Measurements from ENCODE around the gene ASMTL. TPM values are rescaled to one million over a fixed set of nuclear protein-coding genes. Genes with fewer than 3 reads are reported as not detected.

The ASMTL gene
- total and polyA plus RNA-seq, 2 donors (not counting 1 experiment from before 2014, with no cell fraction given) = 12.9 to 19.8 TPM

GRCh38 chrX:1500701-1501624 is 48.3 kb upstream of the ASMTL start:
- no peak overlapping the region for H3K27ac ChIP-seq (ENCODE audit: insufficient read depth, low read length)
- no peak for DNase-seq (ENCODE audit: low read depth in 2 of 2)
- H2AFZ ChIP-seq (ENCODE audit: low read length) = no peak overlapping the region
- no peaks in the 10 kb centered on the region for H3K9me3 ChIP-seq (ENCODE audit: control insufficient read depth, insufficient read depth, low read depth, low read length)
- H3K4me3 ChIP-seq (replicated peaks in 1 of 4; ENCODE audit: control extremely low read depth in 1 of 4, insufficient read depth in 1 of 4, low read depth in 3 of 4, low read length in 4 of 4) = no peak overlapping the region
- no peaks in the 10 kb centered on the region for H3K36me3 ChIP-seq (ENCODE audit: control insufficient read depth, insufficient read depth, low read length)
- H4K20me1 ChIP-seq (ENCODE audit: control insufficient read depth, extremely low read depth, insufficient read depth, low read length) = no peaks in the 10 kb centered on the region
- no peak overlapping the region for H3K9ac ChIP-seq (ENCODE audit: insufficient read depth, low read length)
- no peaks in the 10 kb centered on the region for H3K4me1 ChIP-seq (ENCODE audit: control insufficient read depth, extremely low read depth, insufficient read depth, low read length)
- no peak for TF ChIP-seq EZH2 (IDR thresholded peaks at IDR 0.05; ENCODE audit: low read length, missing control alignments)
- no peak for TF ChIP-seq CTCF (conservative IDR thresholded peaks at IDR 0.05 in 1 of 2, IDR thresholded peaks at IDR 0.05 in 1 of 2; ENCODE audit: low read depth in 1 of 2, low read length in 2 of 2)
- H3K4me2 ChIP-seq (ENCODE audit: extremely low read depth, insufficient read depth, low read length) = no peak overlapping the region
- no peaks in the 10 kb centered on the region for H3K27me3 ChIP-seq (ENCODE audit: control insufficient read depth, insufficient read depth, low read length)
- H3K79me2 ChIP-seq (ENCODE audit: control insufficient read depth, insufficient read depth, low read length) = no peaks in the 10 kb centered on the region

GRCh38 chrX:1496076-1496475 is 43.4 kb upstream of the ASMTL start:
- Histone ChIP-seq H3K9me3 (ENCODE audit: control insufficient read depth, insufficient read depth, low read depth, low read length) (no peaks in the 10 kb centered on the region), H3K4me3 (replicated peaks in 1 of 4; ENCODE audit: control extremely low read depth in 1 of 4, insufficient read depth in 1 of 4, low read depth in 3 of 4, low read length in 4 of 4) (no peak overlapping the region), H2AFZ (ENCODE audit: low read length) (no peak overlapping the region), H3K4me2 (ENCODE audit: extremely low read depth, insufficient read depth, low read length) (no peak overlapping the region), H3K79me2 (ENCODE audit: control insufficient read depth, insufficient read depth, low read length) (no peaks in the 10 kb centered on the region), H3K4me1 (ENCODE audit: control insufficient read depth, extremely low read depth, insufficient read depth, low read length) (no peaks in the 10 kb centered on the region), H3K36me3 (ENCODE audit: control insufficient read depth, insufficient read depth, low read length) (no peaks in the 10 kb centered on the region), H4K20me1 (ENCODE audit: control insufficient read depth, extremely low read depth, insufficient read depth, low read length) (no peaks in the 10 kb centered on the region), H3K9ac (ENCODE audit: insufficient read depth, low read length) (no peak overlapping the region), H3K27ac (ENCODE audit: insufficient read depth, low read length) (no peak overlapping the region), H3K27me3 (ENCODE audit: control insufficient read depth, insufficient read depth, low read length) (no peaks in the 10 kb centered on the region)
- no peak for TF ChIP-seq EZH2 (IDR thresholded peaks at IDR 0.05; ENCODE audit: low read length, missing control alignments)
- no peak for TF ChIP-seq CTCF (conservative IDR thresholded peaks at IDR 0.05 in 1 of 2, IDR thresholded peaks at IDR 0.05 in 1 of 2; ENCODE audit: low read depth in 1 of 2, low read length in 2 of 2)
- no peak for DNase-seq (ENCODE audit: low read depth in 2 of 2)

GRCh38 chrX:1493877-1494510 is 41.3 kb upstream of the ASMTL start:
- H3K27ac ChIP-seq (ENCODE audit: insufficient read depth, low read length) = no peak overlapping the region
- H3K9ac ChIP-seq (ENCODE audit: insufficient read depth, low read length) = no peak overlapping the region
- DNase-seq (ENCODE audit: low read depth in 2 of 2) = no peak
- no peaks in the 10 kb centered on the region for H3K79me2 ChIP-seq (ENCODE audit: control insufficient read depth, insufficient read depth, low read length)
- no peaks in the 10 kb centered on the region for H3K9me3 ChIP-seq (ENCODE audit: control insufficient read depth, insufficient read depth, low read depth, low read length)
- TF ChIP-seq CTCF (conservative IDR thresholded peaks at IDR 0.05 in 1 of 2, IDR thresholded peaks at IDR 0.05 in 1 of 2; ENCODE audit: low read depth in 1 of 2, low read length in 2 of 2) = no peak
- no peak for TF ChIP-seq EZH2 (IDR thresholded peaks at IDR 0.05; ENCODE audit: low read length, missing control alignments)
- H2AFZ ChIP-seq (ENCODE audit: low read length) = no peak overlapping the region
- H3K27me3 ChIP-seq (ENCODE audit: control insufficient read depth, insufficient read depth, low read length) = no peaks in the 10 kb centered on the region
- H3K4me1 ChIP-seq (ENCODE audit: control insufficient read depth, extremely low read depth, insufficient read depth, low read length) = no peaks in the 10 kb centered on the region
- H3K4me2 ChIP-seq (ENCODE audit: extremely low read depth, insufficient read depth, low read length) = no peak overlapping the region
- H3K4me3 ChIP-seq (replicated peaks in 1 of 4; ENCODE audit: control extremely low read depth in 1 of 4, insufficient read depth in 1 of 4, low read depth in 3 of 4, low read length in 4 of 4) = no peak overlapping the region
- H4K20me1 ChIP-seq (ENCODE audit: control insufficient read depth, extremely low read depth, insufficient read depth, low read length) = no peaks in the 10 kb centered on the region
- H3K36me3 ChIP-seq (ENCODE audit: control insufficient read depth, insufficient read depth, low read length) = no peaks in the 10 kb centered on the region

All from fibroblast of lung (primary cell).